Left lung (tissue), 10 donors: ENCODE data around the gene DNAJC5. TPM values are rescaled to one million over a fixed set of nuclear protein-coding genes. Genes with fewer than 3 reads are reported as not detected.

Experiments
- ATAC-seq: fragments of 200-7000 bp; cut with Tn5 transposase; one replicate; pipeline ENCODE4 v1.9.1; 2020; ENCODE audit warnings: moderate library complexity
- DNase-seq, 4 donors: peaks; one replicate each; pipeline ENCODE4 v3.0.0-alpha.2; 2013 to 2020
- H3K27ac ChIP-seq, 2 donors: fragments of 200-600 bp; sonication (generic) in 1 of 2; one replicate each; pipeline versions ENCODE4 v1.5.0 to v1.8.0; 2020 to 2021
- H3K27me3 ChIP-seq, 2 donors: fragments of 200-600 bp; sonication (generic) in 1 of 2; one replicate each; pipeline versions ENCODE4 v1.5.0 to v1.8.0; 2020 to 2021
- H3K36me3 ChIP-seq, 2 donors: fragments of 200-600 bp; sonication (generic) in 1 of 2; one replicate each; pipeline versions ENCODE4 v1.5.0 to v1.8.0; 2020 to 2021
- H3K4me1 ChIP-seq, 2 donors: fragments of 200-600 bp; one replicate each; pipeline ENCODE4 v1.8.0; 2021
- H3K4me3 ChIP-seq, 2 donors: fragments of 200-600 bp; sonication (generic) in 1 of 2; one replicate each; pipeline versions ENCODE4 v1.5.0 to v1.8.0; 2020 to 2021; ENCODE audit warnings: mild to moderate bottlenecking in 1 of 2
- H3K9me3 ChIP-seq, 2 donors: fragments of 200-600 bp; sonication (generic) in 1 of 2; one replicate each; pipeline versions ENCODE4 v1.5.0 to v1.8.0; 2020 to 2021
- intact Hi-C, 2 donors: fragments of 100-400 bp; cut with DNase I; formaldehyde crosslinking; loops; one replicate each; pipeline versions ENCODE4 v1.11.2 to v1.14.2; 2022
- polyA plus RNA-seq, 6 donors: library from polyadenylated mRNA; unstranded; fragments of 120-200 nt; gene quantifications; one replicate each; pipeline ENCODE4 v1.2.1, GENCODE V29; 2013; ENCODE audit not compliant: insufficient read length in 6 of 6
- total RNA-seq, 2 donors: library from RNA; stranded (reverse); fragmentation: NEBNext Ultra II Directional; extraction: Animal tissue kit (Norgen Biotek cat#: 25700); gene quantifications; one replicate each; pipeline ENCODE4 v1.2.1, GENCODE V29; 2021
- TF ChIP-seq, protein P1 (sequence below), 2 donors: fragments of 200-600 bp; sonication (generic) in 1 of 2; IDR thresholded peaks; one replicate each; pipeline versions ENCODE4 v1.5.0 to v1.8.0; 2021; ENCODE audit warnings: antibody characterized with exemption in 2 of 2
- donor health status: DM: no; HTN: yes; CAD: no.
- donor health status: DM: no; HTN: no; CAD: no.

DNAJC5 gene
- total and polyA plus RNA-seq, 8 donors: 17.5 to 59.5 (median 25.3) TPM

DNA sequence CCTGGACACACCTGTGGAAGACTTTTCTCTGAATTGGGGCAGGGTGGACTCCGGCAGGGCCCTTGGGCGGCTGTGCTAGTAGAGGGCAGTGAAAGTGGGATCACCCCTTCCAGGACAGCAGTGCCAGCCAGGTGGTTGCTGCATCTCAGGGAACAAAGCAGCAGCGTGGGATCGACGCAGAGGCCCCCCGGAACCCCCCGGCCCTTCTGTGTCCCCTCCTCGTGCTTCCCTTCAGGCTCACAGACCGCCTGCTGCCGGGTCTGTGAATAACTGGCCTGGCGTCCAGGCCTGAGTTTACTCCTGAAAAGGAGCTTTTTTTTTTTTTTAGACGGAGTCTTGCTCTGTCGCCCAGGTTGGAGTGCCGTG is 8.9 kb upstream of the DNAJC5 start:
- DNase-seq: no peak
- Histone ChIP-seq H3K27ac (no peak overlapping the region), H3K9me3 (no peaks in the 10 kb centered on the region), H3K27me3 (no peaks in the 10 kb centered on the region), H3K4me3 (no peak overlapping the region), H3K36me3 (peaks cover 0 to 99% of the 10 kb centered on the region in 2 donors), H3K4me1 (peaks cover 4 to 32% of the 10 kb centered on the region in 2 donors)
- TF ChIP-seq, protein P1, sequence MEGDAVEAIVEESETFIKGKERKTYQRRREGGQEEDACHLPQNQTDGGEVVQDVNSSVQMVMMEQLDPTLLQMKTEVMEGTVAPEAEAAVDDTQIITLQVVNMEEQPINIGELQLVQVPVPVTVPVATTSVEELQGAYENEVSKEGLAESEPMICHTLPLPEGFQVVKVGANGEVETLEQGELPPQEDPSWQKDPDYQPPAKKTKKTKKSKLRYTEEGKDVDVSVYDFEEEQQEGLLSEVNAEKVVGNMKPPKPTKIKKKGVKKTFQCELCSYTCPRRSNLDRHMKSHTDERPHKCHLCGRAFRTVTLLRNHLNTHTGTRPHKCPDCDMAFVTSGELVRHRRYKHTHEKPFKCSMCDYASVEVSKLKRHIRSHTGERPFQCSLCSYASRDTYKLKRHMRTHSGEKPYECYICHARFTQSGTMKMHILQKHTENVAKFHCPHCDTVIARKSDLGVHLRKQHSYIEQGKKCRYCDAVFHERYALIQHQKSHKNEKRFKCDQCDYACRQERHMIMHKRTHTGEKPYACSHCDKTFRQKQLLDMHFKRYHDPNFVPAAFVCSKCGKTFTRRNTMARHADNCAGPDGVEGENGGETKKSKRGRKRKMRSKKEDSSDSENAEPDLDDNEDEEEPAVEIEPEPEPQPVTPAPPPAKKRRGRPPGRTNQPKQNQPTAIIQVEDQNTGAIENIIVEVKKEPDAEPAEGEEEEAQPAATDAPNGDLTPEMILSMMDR (IDR thresholded peaks at IDR 0.05): no peak
- ATAC-seq: no peak
- intact Hi-C loops: no loop called here

DNA sequence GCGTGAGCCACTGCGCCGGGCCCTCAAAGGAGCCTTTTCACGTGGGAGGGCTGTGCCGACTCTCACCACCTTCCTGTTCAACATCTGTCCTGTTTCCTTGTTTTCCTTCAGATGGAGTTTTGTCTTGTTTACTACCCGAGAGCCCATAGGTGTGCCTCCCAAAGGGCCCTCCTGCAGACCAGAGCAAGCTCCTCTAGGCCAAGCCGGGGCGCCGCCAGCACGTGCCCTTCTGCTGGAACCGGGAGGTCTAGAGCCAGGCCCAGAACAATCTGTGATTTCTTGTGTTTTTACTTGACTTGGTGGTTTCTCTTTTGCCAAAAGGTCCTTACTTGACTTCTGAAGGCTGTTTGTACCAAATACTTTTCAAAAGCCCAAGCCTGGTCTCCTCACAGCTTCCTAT is 8.0 kb upstream of the DNAJC5 start:
- DNase-seq: no peak
- ATAC-seq: no peak
- no peak overlapping the region for H3K27ac ChIP-seq
- H3K4me1 ChIP-seq: peaks cover 4 to 33% of the 10 kb centered on the region in 2 donors
- intact Hi-C loops: no loop called here
- TF ChIP-seq, protein P1 (IDR thresholded peaks at IDR 0.05): no peak
- no peaks in the 10 kb centered on the region for H3K9me3 ChIP-seq
- H3K4me3 ChIP-seq: no peak overlapping the region
- H3K27me3 ChIP-seq: no peaks in the 10 kb centered on the region
- peaks cover 0 to 99% of the 10 kb centered on the region in 2 donors for H3K36me3 ChIP-seq

DNA sequence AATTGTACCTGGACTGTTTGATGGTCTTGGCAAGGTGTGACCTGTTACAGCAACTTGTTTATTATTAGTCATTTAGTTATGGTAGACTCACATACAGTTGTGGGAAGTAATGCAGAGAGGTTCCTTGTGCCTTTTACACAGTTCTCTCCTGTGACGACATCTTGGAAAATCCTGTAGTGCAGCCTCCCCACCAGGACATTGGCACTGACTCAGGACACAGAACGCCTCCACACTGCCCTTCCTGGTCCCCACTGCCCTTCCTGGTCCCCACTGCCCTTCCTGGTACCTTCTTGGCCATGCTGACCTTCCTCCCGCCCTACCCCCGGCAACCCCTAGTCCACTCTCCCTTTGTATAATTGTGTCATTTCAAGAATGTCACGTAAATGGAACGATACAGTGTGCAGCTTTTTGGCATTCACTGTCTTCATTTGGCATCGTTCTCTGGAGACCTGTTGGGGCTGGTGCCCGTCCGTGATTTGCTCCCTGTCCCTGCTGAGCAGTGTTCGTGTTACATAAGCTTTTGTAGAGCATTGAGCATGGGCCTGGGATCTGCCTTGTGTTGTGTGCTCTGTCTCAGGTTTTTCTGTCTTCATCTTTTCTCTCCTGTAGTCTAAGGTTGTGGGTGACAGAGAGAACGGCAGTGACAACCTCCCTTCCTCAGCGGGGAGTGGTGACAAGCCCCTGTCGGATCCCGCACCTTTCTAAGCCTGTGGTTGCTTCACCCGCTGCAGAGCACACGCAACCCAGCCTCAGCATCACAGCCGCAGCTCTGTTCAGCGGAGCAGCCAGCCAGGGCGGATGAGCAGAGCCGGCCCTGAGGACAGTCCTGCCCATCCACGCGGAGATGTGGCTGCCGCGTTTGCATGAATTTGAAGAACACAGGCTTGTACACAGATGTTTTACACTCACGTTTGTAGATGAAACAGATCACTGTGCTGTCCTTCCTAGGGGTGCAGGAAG is 5.4 kb upstream of the DNAJC5 start:
- H3K27ac ChIP-seq: peak overlapping the region in 1 of 2 donors; percentile 57
- ATAC-seq: no peak
- intact Hi-C loops: no loop called here

DNA sequence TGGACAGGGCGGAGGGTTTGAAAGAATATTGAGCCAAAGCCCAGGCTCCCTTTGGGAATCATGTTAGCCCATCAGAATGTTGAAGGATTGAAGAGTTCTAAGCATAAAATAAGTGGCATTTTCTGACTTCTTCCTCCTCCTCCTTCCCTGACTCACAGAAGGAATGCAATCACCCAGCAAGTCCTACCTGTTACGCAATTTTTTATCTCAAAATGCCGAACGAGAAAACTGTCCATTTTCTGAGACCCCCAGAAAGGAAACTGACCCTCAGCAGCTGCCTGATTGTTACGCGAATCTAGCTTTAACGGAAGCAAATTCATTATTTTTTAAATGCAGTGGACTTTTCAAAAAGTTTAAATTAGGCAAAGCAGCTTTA is 4.7 kb upstream of the DNAJC5 start:
- ATAC-seq (no peak), DNase-seq (no peak)
- intact Hi-C loops: no loop called here
- Histone ChIP-seq H3K27me3 (no peaks in the 10 kb centered on the region), H3K4me3 (no peak overlapping the region), H3K4me1 (peaks cover 4 to 44% of the 10 kb centered on the region in 2 donors), H3K9me3 (no peaks in the 10 kb centered on the region), H3K27ac (peak overlapping the region; percentile 3 to 57), H3K36me3 (peaks cover 0 to 78% of the 10 kb centered on the region in 2 donors)
- TF ChIP-seq, protein P1 (IDR thresholded peaks at IDR 0.05): no peak

More for the DNA sequence above, 5.4 kb upstream of the DNAJC5 start:
- no peaks in the 10 kb centered on the region for H3K9me3 ChIP-seq
- TF ChIP-seq, protein P1 (IDR thresholded peaks at IDR 0.05): no peak
- DNase-seq: no peak
- H3K4me1 ChIP-seq: peaks cover 4 to 44% of the 10 kb centered on the region in 2 donors
- H3K36me3 ChIP-seq: peaks cover 0 to 84% of the 10 kb centered on the region in 2 donors
- H3K27me3 ChIP-seq: no peaks in the 10 kb centered on the region
- no peak overlapping the region for H3K4me3 ChIP-seq

DNA sequence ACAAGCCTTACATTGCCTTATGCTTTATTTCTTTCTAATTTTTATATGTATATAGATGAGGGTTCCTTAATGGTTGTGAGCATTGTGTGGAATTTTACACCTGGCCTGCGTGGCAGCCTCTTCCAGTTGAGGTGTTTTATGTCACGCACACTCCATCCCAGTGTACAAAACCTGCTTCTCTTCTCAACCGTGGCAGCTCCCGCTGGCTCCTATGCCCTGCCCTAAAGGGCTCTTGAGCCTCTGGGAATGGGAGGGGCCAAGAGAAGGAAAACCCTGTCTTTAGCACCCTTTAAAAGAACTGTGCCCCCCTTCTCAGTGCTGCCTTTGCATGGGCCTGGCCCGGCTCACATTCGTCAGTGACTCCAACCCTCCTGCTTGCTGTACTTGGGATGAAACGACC is 4.3 kb upstream of the DNAJC5 start:
- TF ChIP-seq, protein P1 (IDR thresholded peaks at IDR 0.05): no peak
- Histone ChIP-seq H3K9me3 (no peaks in the 10 kb centered on the region), H3K4me1 (peaks cover 4 to 41% of the 10 kb centered on the region in 2 donors), H3K27ac (peak overlapping the region; percentile 3 to 57), H3K36me3 (peaks cover 0 to 73% of the 10 kb centered on the region in 2 donors), H3K4me3 (no peak overlapping the region), H3K27me3 (no peaks in the 10 kb centered on the region)
- intact Hi-C loops: no loop called here
- DNase-seq (no peak), ATAC-seq (peak; percentile 29)
